NOMO-1 treated with dmso at 0.1 percent for 144 hours (cell line): ENCODE results near the gene WAPL.
"Not testable (repeated sequence)": the region's sequence is repeated elsewhere in the genome, so short reads cannot be mapped to it uniquely, and the experiment has no call there.

Experiments
- DNase-seq: peaks from one replicate; lab custom pipeline; 2025; ENCODE audit not compliant: unreplicated experiment; lab: John Stamatoyannopoulos, UW

Gene WAPL

GRCh38 chr10:86525713-86526112, 4.1 kb upstream of the WAPL start:
- not testable (repeated sequence) for DNase-seq

- no peak for DNase-seq
Observed at GRCh38 chr10:86524225-86524962, 2.8 kb upstream of the WAPL start.

- no peak for DNase-seq
Observed at GRCh38 chr10:86523348-86523747, 1.8 kb upstream of the WAPL start.

GRCh38 chr10:86522510-86522855, 891 bp upstream of the WAPL start:
- DNase-seq = no peak

- no peak for DNase-seq
Observed at GRCh38 chr10:86520871-86521677, 518 bp downstream of the WAPL start.

- DNase-seq = no peak
Observed at GRCh38 chr10:86518781-86519180, 2.8 kb downstream of the WAPL start.

- no peak for DNase-seq
Observed at GRCh38 chr10:86512137-86512536, 9.5 kb downstream of the WAPL start.

- no peak for DNase-seq
Observed at GRCh38 chr10:86511027-86511865, 10.3 kb downstream of the WAPL start.

GRCh38 chr10:86509145-86509544, 12.4 kb downstream of the WAPL start:
- no peak for DNase-seq

- no peak for DNase-seq
Observed at GRCh38 chr10:86508217-86508616, 13.4 kb downstream of the WAPL start.

GRCh38 chr10:86506499-86506898, 15.1 kb downstream of the WAPL start:
- no peak for DNase-seq

- no peak for DNase-seq
Observed at GRCh38 chr10:86506062-86506461, 15.5 kb downstream of the WAPL start.

- no peak for DNase-seq
Observed at GRCh38 chr10:86504510-86504909, 17.1 kb downstream of the WAPL start.

GRCh38 chr10:86500846-86501245, 20.7 kb downstream of the WAPL start:
- DNase-seq = no peak

- DNase-seq = no peak
Observed at GRCh38 chr10:86498598-86498997, 23.0 kb downstream of the WAPL start.

- DNase-seq = no peak
Observed at GRCh38 chr10:86497621-86498020, 24.0 kb downstream of the WAPL start.

- DNase-seq = no peak
Observed at GRCh38 chr10:86489960-86490612, 31.5 kb downstream of the WAPL start.

- no peak for DNase-seq
Observed at GRCh38 chr10:86489071-86489810, 32.4 kb downstream of the WAPL start.

- DNase-seq = no peak
Observed at GRCh38 chr10:86486856-86487255, 34.7 kb downstream of the WAPL start.

GRCh38 chr10:86483664-86484063, 37.9 kb downstream of the WAPL start:
- no peak for DNase-seq
